K562 (cell line): Measurements from ENCODE around the gene PCED1B. TPM values are rescaled to one million over a fixed set of nuclear protein-coding genes. Genes with fewer than 3 reads are reported as not detected.

Source experiments
- CBX1 ChIP-seq: sonication (generic); IDR thresholded peaks from 2 replicates; pipeline ENCODE4 v1.6.1; 2016; ENCODE audit warnings: antibody characterized with exemption, low read depth, mild to moderate bottlenecking
- CCNT2 ChIP-seq: IDR thresholded peaks from 2 replicates; pipeline ENCODE4 v1.6.1; 2011; ENCODE audit warnings: borderline replicate concordance, low read depth, mild to moderate bottlenecking, moderate library complexity, mixed read lengths, low read length; ENCODE audit not compliant: insufficient read length; ENCODE audit errors: extremely low read depth
- DMBX1 ChIP-seq: fragments of 250-450 bp; sonication (Bioruptor Pico); IDR thresholded peaks from 2 replicates; pipeline ENCODE4 v1.8.0; 2022; ENCODE audit warnings: inconsistent platforms, mild to moderate bottlenecking, moderate library complexity, borderline replicate concordance
- ILF3 ChIP-seq: fragments of 450-650 bp; IDR thresholded peaks from 2 replicates; pipeline ENCODE4 v1.6.1; 2018; ENCODE audit warnings: antibody characterized with exemption, mild to moderate bottlenecking, moderate library complexity, borderline replicate concordance
- JUN ChIP-seq, 2 experiments: sonication (generic) in 1 of 2; formaldehyde crosslinking in 1 of 2; IDR thresholded peaks; 2 replicates each; pipeline versions ENCODE4 v1.6.1 to v1.8.0; 2012 to 2022; ENCODE audit warnings: borderline replicate concordance in 2 of 2, mild to moderate bottlenecking in 2 of 2, improper control_type of control experiment in 1 of 2, low read depth in 1 of 2, low read length in 1 of 2, missing genetic modification reagents in 1 of 2
- KDM4B ChIP-seq, 2 experiments: fragments of 450-650 bp in 1 of 2; sonication (generic) in 1 of 2; IDR thresholded peaks; 2 replicates each; pipeline ENCODE4 v1.6.1; 2016 to 2017; ENCODE audit warnings: borderline replicate concordance in 2 of 2, antibody characterized with exemption in 1 of 2, low read depth in 1 of 2, mild to moderate bottlenecking in 1 of 2
- LEF1 ChIP-seq: fragments of 450-650 bp; IDR thresholded peaks from 2 replicates; pipeline ENCODE4 v1.6.1; 2016; ENCODE audit warnings: mild to moderate bottlenecking
- POLR2H ChIP-seq: IDR thresholded peaks from 2 replicates; pipeline ENCODE4 v1.6.1; 2016; ENCODE audit warnings: missing genetic modification characterization, low read depth, mild to moderate bottlenecking, control low read depth, missing compliant biosample characterization, moderate library complexity
- POU5F1 ChIP-seq: fragments of 150-350 bp; IDR thresholded peaks from 2 replicates; pipeline ENCODE4 v1.6.1; 2014; ENCODE audit warnings: borderline replicate concordance, low read length, low read depth, mild to moderate bottlenecking; ENCODE audit not compliant: partially characterized antibody
- ZNF217 ChIP-seq: sonication (generic); formaldehyde crosslinking; IDR thresholded peaks from 2 replicates; pipeline ENCODE4 v1.8.0; 2022; ENCODE audit warnings: mild to moderate bottlenecking, missing genetic modification reagents
- ZNF551 ChIP-seq: fragments of 250-450 bp; sonication (Bioruptor Pico); IDR thresholded peaks from 2 replicates; pipeline ENCODE4 v1.5.0; 2021; ENCODE audit warnings: mild to moderate bottlenecking, moderate library complexity
- ZNF57 ChIP-seq: fragments of 450-650 bp; formaldehyde crosslinking; IDR thresholded peaks from 2 replicates; pipeline ENCODE4 v1.4.0; 2020; ENCODE audit warnings: mild to moderate bottlenecking, moderate library complexity
- ZNF644 ChIP-seq: fragments of 200-800 bp; sonication (Bioruptor generic); IDR thresholded peaks from 2 replicates; pipeline ENCODE4 v1.6.1; 2016; ENCODE audit warnings: low read depth, missing genetic modification characterization, missing compliant biosample characterization
- ZNF766 ChIP-seq: fragments of 200-800 bp; sonication (Bioruptor generic); conservative IDR thresholded peaks from 2 replicates; pipeline ENCODE4 v1.6.1; 2016; ENCODE audit warnings: missing genetic modification characterization, missing compliant biosample characterization
- polyA plus RNA-seq, 8 experiments: library from polyadenylated mRNA; depleted of rRNA in 4 of 8; stranded (reverse) in 5 of 8; unstranded in 3 of 8; fragments of >200 nt; fragmentation: Nextera tagmentation in 2 of 8; fragmentation: Illumina TruSeq in 1 of 8; extraction: Ambion mirVana in 2 of 8; extraction: Trizol in 1 of 8; gene quantifications; 2 replicates each; pipeline versions ENCODE4 v1.2.1 to v1.2.3, GENCODE V29; 2011 to 2014; ENCODE audit warnings: inconsistent platforms in 1 of 8, missing spikeins in 1 of 8
- total RNA-seq, 7 experiments: library from RNA; depleted of rRNA in 6 of 7; stranded (reverse); fragments of >200 nt in 6 of 7; fragmentation: Illumina TruSeq in 2 of 7; extraction: Trizol in 2 of 7; gene quantifications; 2 replicates each; pipeline versions ENCODE4 v1.2.1 to v1.2.3, GENCODE V29; 2011 to 2021; ENCODE audit warnings: low replicate concordance in 1 of 7
- TF ChIP-seq, protein P1 (sequence below): fragments of 250-450 bp; sonication (Bioruptor Pico); IDR thresholded peaks from 2 replicates; pipeline ENCODE4 v1.5.0; 2021
- TF ChIP-seq, protein P2 (sequence below), 2 experiments: fragments of 450-650 bp; conservative IDR thresholded peaks; 2 replicates each; pipeline ENCODE4 v1.6.1; 2017; ENCODE audit warnings: mild to moderate bottlenecking in 2 of 2, moderate library complexity in 2 of 2
- TF ChIP-seq, protein P3 (sequence below): fragments of 450-650 bp; IDR thresholded peaks from 2 replicates; pipeline ENCODE4 v1.6.1; 2017; ENCODE audit warnings: antibody characterized with exemption, mild to moderate bottlenecking
- TF ChIP-seq, protein P4 (sequence below), 2 experiments: fragments of 450-650 bp in 1 of 2; sonication (generic) in 1 of 2; formaldehyde crosslinking in 1 of 2; IDR thresholded peaks in 1 of 2; conservative IDR thresholded peaks in 1 of 2; 2 replicates each; pipeline versions ENCODE4 v1.6.1 to v1.8.1; 2016 to 2023; ENCODE audit warnings: mild to moderate bottlenecking in 2 of 2, moderate library complexity in 2 of 2, inconsistent platforms in 1 of 2, missing genetic modification reagents in 1 of 2

PCED1B gene
- total and polyA plus RNA-seq, 9 of the 15 experiments (the other 6 are each of a cell fraction or from before 2014, with no cell fraction given) = 1.2 to 9.3 (median 2.5) TPM

DNA sequence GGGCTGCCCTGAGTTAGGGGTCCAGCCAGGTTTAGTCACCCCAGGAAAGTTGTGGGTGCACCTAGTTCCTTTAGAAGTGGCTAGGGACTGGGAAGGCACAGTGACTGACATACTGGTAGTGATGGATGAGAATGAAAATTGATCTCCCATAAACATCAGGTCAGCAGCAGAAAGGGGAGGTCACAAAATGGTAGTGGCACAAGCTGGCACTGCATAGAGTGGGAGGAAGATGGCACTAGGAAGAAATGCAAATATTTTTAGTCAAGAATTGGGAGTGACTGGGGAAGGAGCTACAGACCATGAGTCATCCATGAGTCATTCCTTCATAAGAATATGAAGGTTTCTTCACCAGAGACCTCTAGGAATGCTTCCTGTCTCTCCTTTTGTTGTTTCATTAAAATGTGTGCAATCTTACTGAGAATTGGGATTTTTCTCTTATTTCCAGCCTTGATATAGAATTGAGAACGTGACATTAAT is 198.6 kb downstream of the PCED1B start (continued):
- TF ChIP-seq CBX1 (no peak), DMBX1 (peak; percentile 50; the same call in 1 of the 2 replicates), ZNF57 (peak; percentile 84; the same call in 1 of the 2 replicates), LEF1 (peak; percentile 27; the same call in 1 of the 2 replicates), POU5F1 (no peak), POLR2H (tag) (peak; percentile 53; the same call in 1 of the 2 replicates), ZNF551 (CRISPR knock-in tag) (no peak), ZNF644 (tag) (peak; percentile 64; the same call in 1 of the 2 replicates), ILF3 (0 out of 2 replicates have a peak, but pooled peaks have one; percentile 33), ZNF766 (CRISPR knock-in tag) (peak; percentile 99), ZNF217 (CRISPR knock-in tag) (no peak), CCNT2 (no peak), JUN (IDR thresholded peaks at IDR 0.05; ENCODE audit: borderline replicate concordance, low read depth, low read length) (peak; percentile 99), JUN (CRISPR knock-in tag; IDR thresholded peaks at IDR 0.05; ENCODE audit: borderline replicate concordance) (no peak), KDM4B (IDR thresholded peaks at IDR 0.05; ENCODE audit: borderline replicate concordance in 2 of 2, low read depth in 1 of 2) (no peak)
- TF ChIP-seq, protein P1, sequence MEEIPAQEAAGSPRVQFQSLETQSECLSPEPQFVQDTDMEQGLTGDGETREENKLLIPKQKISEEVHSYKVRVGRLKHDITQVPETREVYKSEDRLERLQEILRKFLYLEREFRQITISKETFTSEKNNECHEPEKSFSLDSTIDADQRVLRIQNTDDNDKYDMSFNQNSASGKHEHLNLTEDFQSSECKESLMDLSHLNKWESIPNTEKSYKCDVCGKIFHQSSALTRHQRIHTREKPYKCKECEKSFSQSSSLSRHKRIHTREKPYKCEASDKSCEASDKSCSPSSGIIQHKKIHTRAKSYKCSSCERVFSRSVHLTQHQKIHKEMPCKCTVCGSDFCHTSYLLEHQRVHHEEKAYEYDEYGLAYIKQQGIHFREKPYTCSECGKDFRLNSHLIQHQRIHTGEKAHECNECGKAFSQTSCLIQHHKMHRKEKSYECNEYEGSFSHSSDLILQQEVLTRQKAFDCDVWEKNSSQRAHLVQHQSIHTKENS = no peak
- TF ChIP-seq, protein P2, sequence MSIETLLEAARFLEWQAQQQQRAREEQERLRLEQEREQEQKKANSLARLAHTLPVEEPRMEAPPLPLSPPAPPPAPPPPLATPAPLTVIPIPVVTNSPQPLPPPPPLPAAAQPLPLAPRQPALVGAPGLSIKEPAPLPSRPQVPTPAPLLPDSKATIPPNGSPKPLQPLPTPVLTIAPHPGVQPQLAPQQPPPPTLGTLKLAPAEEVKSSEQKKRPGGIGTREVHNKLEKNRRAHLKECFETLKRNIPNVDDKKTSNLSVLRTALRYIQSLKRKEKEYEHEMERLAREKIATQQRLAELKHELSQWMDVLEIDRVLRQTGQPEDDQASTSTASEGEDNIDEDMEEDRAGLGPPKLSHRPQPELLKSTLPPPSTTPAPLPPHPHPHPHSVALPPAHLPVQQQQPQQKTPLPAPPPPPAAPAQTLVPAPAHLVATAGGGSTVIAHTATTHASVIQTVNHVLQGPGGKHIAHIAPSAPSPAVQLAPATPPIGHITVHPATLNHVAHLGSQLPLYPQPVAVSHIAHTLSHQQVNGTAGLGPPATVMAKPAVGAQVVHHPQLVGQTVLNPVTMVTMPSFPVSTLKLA (conservative IDR thresholded peaks at IDR 0.05) = no peak
- TF ChIP-seq, protein P3, sequence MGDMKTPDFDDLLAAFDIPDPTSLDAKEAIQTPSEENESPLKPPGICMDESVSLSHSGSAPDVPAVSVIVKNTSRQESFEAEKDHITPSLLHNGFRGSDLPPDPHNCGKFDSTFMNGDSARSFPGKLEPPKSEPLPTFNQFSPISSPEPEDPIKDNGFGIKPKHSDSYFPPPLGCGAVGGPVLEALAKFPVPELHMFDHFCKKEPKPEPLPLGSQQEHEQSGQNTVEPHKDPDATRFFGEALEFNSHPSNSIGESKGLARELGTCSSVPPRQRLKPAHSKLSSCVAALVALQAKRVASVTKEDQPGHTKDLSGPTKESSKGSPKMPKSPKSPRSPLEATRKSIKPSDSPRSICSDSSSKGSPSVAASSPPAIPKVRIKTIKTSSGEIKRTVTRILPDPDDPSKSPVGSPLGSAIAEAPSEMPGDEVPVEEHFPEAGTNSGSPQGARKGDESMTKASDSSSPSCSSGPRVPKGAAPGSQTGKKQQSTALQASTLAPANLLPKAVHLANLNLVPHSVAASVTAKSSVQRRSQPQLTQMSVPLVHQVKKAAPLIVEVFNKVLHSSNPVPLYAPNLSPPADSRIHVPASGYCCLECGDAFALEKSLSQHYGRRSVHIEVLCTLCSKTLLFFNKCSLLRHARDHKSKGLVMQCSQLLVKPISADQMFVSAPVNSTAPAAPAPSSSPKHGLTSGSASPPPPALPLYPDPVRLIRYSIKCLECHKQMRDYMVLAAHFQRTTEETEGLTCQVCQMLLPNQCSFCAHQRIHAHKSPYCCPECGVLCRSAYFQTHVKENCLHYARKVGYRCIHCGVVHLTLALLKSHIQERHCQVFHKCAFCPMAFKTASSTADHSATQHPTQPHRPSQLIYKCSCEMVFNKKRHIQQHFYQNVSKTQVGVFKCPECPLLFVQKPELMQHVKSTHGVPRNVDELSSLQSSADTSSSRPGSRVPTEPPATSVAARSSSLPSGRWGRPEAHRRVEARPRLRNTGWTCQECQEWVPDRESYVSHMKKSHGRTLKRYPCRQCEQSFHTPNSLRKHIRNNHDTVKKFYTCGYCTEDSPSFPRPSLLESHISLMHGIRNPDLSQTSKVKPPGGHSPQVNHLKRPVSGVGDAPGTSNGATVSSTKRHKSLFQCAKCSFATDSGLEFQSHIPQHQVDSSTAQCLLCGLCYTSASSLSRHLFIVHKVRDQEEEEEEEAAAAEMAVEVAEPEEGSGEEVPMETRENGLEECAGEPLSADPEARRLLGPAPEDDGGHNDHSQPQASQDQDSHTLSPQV = peak; percentile 86
- TF ChIP-seq, protein P4, sequence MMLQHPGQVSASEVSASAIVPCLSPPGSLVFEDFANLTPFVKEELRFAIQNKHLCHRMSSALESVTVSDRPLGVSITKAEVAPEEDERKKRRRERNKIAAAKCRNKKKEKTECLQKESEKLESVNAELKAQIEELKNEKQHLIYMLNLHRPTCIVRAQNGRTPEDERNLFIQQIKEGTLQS (IDR thresholded peaks at IDR 0.05) = peak; percentile 100
- TF ChIP-seq, protein P4 (CRISPR knock-in tag; conservative IDR thresholded peaks at IDR 0.05) = peak; percentile 80; the same call in 1 of the 2 replicates
